ENCODE measurements around the gene KANSL1. TPM values are rescaled to one million over a fixed set of nuclear protein-coding genes. Genes with fewer than 3 reads are reported as not detected.

The KANSL1 gene
- total and polyA plus RNA-seq, 2 of the 4 experiments (the other 2 are of a cell fraction) = 19.1 to 49.6 TPM

- no peak overlapping the region for H3K9ac ChIP-seq (ENCODE audit: low read depth, low read length)
- no peak overlapping the region for H4K5ac ChIP-seq (ENCODE audit: low read depth, low read length)
- H2BK15ac ChIP-seq (ENCODE audit: low read depth, low read length) = no peak overlapping the region
- H3K18ac ChIP-seq (ENCODE audit: low read depth, low read length) = no peak overlapping the region
- no peak for DNase-seq
- no peak overlapping the region for H2BK120ac ChIP-seq (ENCODE audit: low read depth, low read length)
- peaks cover 7% of the 10 kb centered on the region for H3K9me1 ChIP-seq (ENCODE audit: insufficient read depth, low read length)
- H3K36me3 ChIP-seq (ENCODE audit: control insufficient read depth, insufficient read depth, low read length) = peaks cover 13% of the 10 kb centered on the region
- POLR2A ChIA-PET (ENCODE audit: unreplicated experiment) = no interaction called here
- no peak overlapping the region for H2BK5ac ChIP-seq (ENCODE audit: low read depth, low read length, poor library complexity, severe bottlenecking)
- H3K4me2 ChIP-seq (ENCODE audit: low read depth, low read length) = no peak overlapping the region
- no TSS peak for BruUV-seq (replicated peaks)
- in situ Hi-C loops (cut with MboI; ENCODE audit: low sequenced_read_pairs) = no loop called here
- H4K20me1 ChIP-seq (ENCODE audit: insufficient read depth, low read length) = peaks cover 34% of the 10 kb centered on the region
- H2AK5ac ChIP-seq (ENCODE audit: low read depth, low read length) = no peak overlapping the region
- no peaks in the 10 kb centered on the region for H3K27me3 ChIP-seq (ENCODE audit: control insufficient read depth, insufficient read depth, low read length)
- no peaks in the 10 kb centered on the region for H3K9me3 ChIP-seq (ENCODE audit: control insufficient read depth, insufficient read depth, low read length)
- CTCF ChIA-PET = no interaction called here
- no peak for TF ChIP-seq RAD21 (IDR thresholded peaks at IDR 0.05; ENCODE audit: low read length)
- no peak for TF ChIP-seq RCOR1 (IDR thresholded peaks at IDR 0.05; ENCODE audit: insufficient replicate concordance, low read length)
- no peak for TF ChIP-seq BHLHE40 (IDR thresholded peaks at IDR 0.05; ENCODE audit: low read depth, low read length)
- no peak for TF ChIP-seq MAZ (IDR thresholded peaks at IDR 0.05; ENCODE audit: borderline replicate concordance, low read depth, low read length)
- no peak for TF ChIP-seq MAFK (IDR thresholded peaks at IDR 0.05; ENCODE audit: low read depth, low read length)
- no peak for TF ChIP-seq CEBPB (IDR thresholded peaks at IDR 0.05; ENCODE audit: low read depth, low read length)
- TF ChIP-seq USF2 (IDR thresholded peaks at IDR 0.05; ENCODE audit: low read depth, low read length) = no peak
- TF ChIP-seq CTCF (conservative IDR thresholded peaks at IDR 0.05; ENCODE audit: low read depth, low read length) = no peak
- TF ChIP-seq SMC3 (IDR thresholded peaks at IDR 0.05; ENCODE audit: low read depth, low read length) = no peak
- WGBS, 2 experiments (ENCODE audit: extremely low coverage in 2 of 2, insufficient read length in 1 of 2) = no CpG with 5 or more reads among the region's 6 CpGs
- H3K23ac ChIP-seq (ENCODE audit: low read depth, low read length) = no peak overlapping the region
- H3K4me3 ChIP-seq (ENCODE audit: insufficient read depth, low read depth, low read length) = no peak overlapping the region
- H3K79me1 ChIP-seq (ENCODE audit: low read depth in 1 of 2, low read length in 2 of 2) = peaks cover 11 to 63% of the 10 kb centered on the region in 2 experiments
- no peak overlapping the region for H3K14ac ChIP-seq (replicated peaks; ENCODE audit: low read depth, low read length)
- H4K8ac ChIP-seq (ENCODE audit: low read depth in 2 of 2, low read length in 2 of 2) = no peak overlapping the region
- no peak overlapping the region for H4K91ac ChIP-seq (ENCODE audit: insufficient read depth, low read depth, low read length)
- intact Hi-C loops (cut with micrococcal nuclease) = no loop called here
- dilution Hi-C loops (cut with HindIII; ENCODE audit: low sequenced_read_pairs, unreplicated experiment) = no loop called here
- H3K4me1 ChIP-seq (ENCODE audit: control insufficient read depth, insufficient read depth, low read length) = peaks cover 6% of the 10 kb centered on the region; the same call in 1 of the 2 replicates
- H3K4ac ChIP-seq (ENCODE audit: low read depth, low read length) = no peak overlapping the region
- H2BK20ac ChIP-seq (ENCODE audit: low read depth, low read length) = no peak overlapping the region
- ATAC-seq (ENCODE audit: low read depth) = no peak
- H3K27ac ChIP-seq (ENCODE audit: insufficient read depth, low read length) = no peak overlapping the region
- H2AK9ac ChIP-seq (replicated peaks; ENCODE audit: low read depth, low read length, poor library complexity) = peak overlapping the region; percentile 32
- H3K56ac ChIP-seq (ENCODE audit: extremely low read depth, insufficient read depth, low read length) = no peak overlapping the region
- H2AFZ ChIP-seq (replicated peaks; ENCODE audit: low read length, poor library complexity) = no peak overlapping the region
These were observed 133.7 kb downstream of the KANSL1 start for GRCh38 chr17:46059486-46059885.

All from IMR-90 (cell line).